IMR-90 (cell line): ENCODE measurements around the gene HTT-AS. TPM values are rescaled to one million over a fixed set of nuclear protein-coding genes. Genes with fewer than 3 reads are reported as not detected.
"Not testable (repeated sequence)": the region's sequence is repeated elsewhere in the genome, so short reads cannot be mapped to it uniquely, and the experiment has no call there.

Experiments
- ATAC-seq: fragments of 200-7000 bp; cut with Tn5 transposase; 2 replicates; pipeline ENCODE4 v1.9.1; 2020; ENCODE audit warnings: low read depth, mild to moderate bottlenecking, moderate library complexity
- BruUV-seq: library from RNA; stranded (reverse); fragments of 400-500 nt; replicated peaks from 2 replicates; lab custom pipeline; 2021; lab: Mats Ljungman, UMichigan
- CTCF ChIA-PET: fragments of 300-600 bp; formaldehyde crosslinking; extraction: SDS; loops from one replicate; lab custom pipeline; 2021; ENCODE audit warnings: antibody characterized with exemption; lab: Yijun Ruan, JAX
- POLR2A ChIA-PET: fragments of 300-600 bp; sonication (Branson Sonifier 250); formaldehyde crosslinking; loops from one replicate; lab custom pipeline; 2022; ENCODE audit warnings: antibody characterized with exemption; ENCODE audit not compliant: unreplicated experiment; lab: Charles Lee
- DNase-seq: peaks from one replicate; pipeline ENCODE4 v3.0.0; 2013
- H2AFZ ChIP-seq: replicated peaks from 2 replicates; pipeline ENCODE3; 2013; ENCODE audit warnings: low read length, mild to moderate bottlenecking; ENCODE audit not compliant: poor library complexity
- H2AK5ac ChIP-seq: 2 replicates; pipeline ENCODE4 v1.6.1; 2013; ENCODE audit warnings: low read depth, low read length, inconsistent platforms
- H2AK9ac ChIP-seq: replicated peaks from 2 replicates; pipeline ENCODE3; 2013; ENCODE audit warnings: mild to moderate bottlenecking, low read depth, low read length, moderate library complexity; ENCODE audit not compliant: poor library complexity
- H2BK120ac ChIP-seq: 2 replicates; pipeline ENCODE4 v1.6.1; 2013; ENCODE audit warnings: low read depth, low read length, inconsistent platforms
- H2BK15ac ChIP-seq: 3 replicates; pipeline ENCODE4 v1.6.1; 2013; ENCODE audit warnings: low read depth, low read length, inconsistent platforms
- H2BK20ac ChIP-seq: 2 replicates; pipeline ENCODE4 v1.6.1; 2013; ENCODE audit warnings: low read depth, mild to moderate bottlenecking, inconsistent platforms, low read length, moderate library complexity
- H2BK5ac ChIP-seq: 2 replicates; pipeline ENCODE4 v1.6.1; 2013; ENCODE audit warnings: mild to moderate bottlenecking, low read depth, low read length, inconsistent platforms; ENCODE audit not compliant: poor library complexity, severe bottlenecking
- H3K14ac ChIP-seq: replicated peaks from 2 replicates; pipeline ENCODE4 v1.6.1; 2013; ENCODE audit warnings: low read depth, low read length, inconsistent platforms
- H3K18ac ChIP-seq: 2 replicates; pipeline ENCODE4 v1.6.1; 2013; ENCODE audit warnings: low read depth, low read length, control low read depth
- H3K23ac ChIP-seq: 2 replicates; pipeline ENCODE4 v1.6.1; 2013; ENCODE audit warnings: low read depth, low read length, inconsistent platforms
- H3K27ac ChIP-seq: 2 replicates; pipeline ENCODE4 v1.5.1; 2013; ENCODE audit warnings: mild to moderate bottlenecking, control low read depth, low read length; ENCODE audit not compliant: insufficient read depth
- H3K27me3 ChIP-seq: 2 replicates; pipeline ENCODE4 v1.6.1; 2013; ENCODE audit warnings: low read length; ENCODE audit not compliant: control insufficient read depth, insufficient read depth
- H3K36me3 ChIP-seq: 2 replicates; pipeline ENCODE4 v1.6.1; 2013; ENCODE audit warnings: low read length, mixed read lengths; ENCODE audit not compliant: control insufficient read depth, insufficient read depth
- H3K4ac ChIP-seq: 2 replicates; pipeline ENCODE4 v1.6.1; 2013; ENCODE audit warnings: low read depth, low read length, inconsistent platforms
- H3K4me1 ChIP-seq: 2 replicates; pipeline ENCODE4 v1.6.1; 2013; ENCODE audit warnings: low read length, mixed read lengths; ENCODE audit not compliant: control insufficient read depth, insufficient read depth
- H3K4me2 ChIP-seq: 2 replicates; pipeline ENCODE4 v1.6.1; 2013; ENCODE audit warnings: low read depth, mild to moderate bottlenecking, control low read depth, low read length, moderate library complexity
- H3K4me3 ChIP-seq: 2 replicates; pipeline ENCODE4 v1.5.1; 2013; ENCODE audit warnings: low read depth, mild to moderate bottlenecking, control low read depth, low read length, moderate library complexity; ENCODE audit not compliant: insufficient read depth
- H3K56ac ChIP-seq: 2 replicates; pipeline ENCODE4 v1.6.1; 2013; ENCODE audit warnings: low read length, inconsistent platforms; ENCODE audit not compliant: insufficient read depth; ENCODE audit errors: extremely low read depth
- H3K79me1 ChIP-seq, 2 experiments: 2 replicates each; pipeline ENCODE4 v1.6.1; 2013; ENCODE audit warnings: low read length in 2 of 2, inconsistent platforms in 1 of 2, low read depth in 1 of 2
- H3K9ac ChIP-seq: 2 replicates; pipeline ENCODE4 v1.6.1; 2013; ENCODE audit warnings: low read depth, low read length, control low read depth
- H3K9me1 ChIP-seq: 2 replicates; pipeline ENCODE4 v1.6.1; 2013; ENCODE audit warnings: low read length, inconsistent platforms; ENCODE audit not compliant: insufficient read depth
- H3K9me3 ChIP-seq: 2 replicates; pipeline ENCODE4 v1.6.1; 2013; ENCODE audit warnings: low read length; ENCODE audit not compliant: control insufficient read depth, insufficient read depth
- H4K20me1 ChIP-seq: 2 replicates; pipeline ENCODE4 v1.6.1; 2013; ENCODE audit warnings: low read length, inconsistent platforms; ENCODE audit not compliant: insufficient read depth
- H4K5ac ChIP-seq: 2 replicates; pipeline ENCODE4 v1.6.1; 2013; ENCODE audit warnings: mild to moderate bottlenecking, low read depth, low read length, control low read depth
- H4K8ac ChIP-seq, 2 experiments: 2 replicates each; pipeline ENCODE4 v1.6.1; 2013; ENCODE audit warnings: low read depth in 2 of 2, low read length in 2 of 2, control low read depth in 1 of 2, inconsistent platforms in 1 of 2
- H4K91ac ChIP-seq: 2 replicates; pipeline ENCODE4 v1.6.1; 2013; ENCODE audit warnings: low read depth, low read length, inconsistent platforms; ENCODE audit not compliant: insufficient read depth
- WGBS, 2 experiments: methylation state at CpG; one replicate each; pipeline versions ENCODE4 v1.1.5 to v1.1.7; 2013; ENCODE audit warnings: missing lambda C conversion rate in 2 of 2; ENCODE audit not compliant: insufficient read length in 1 of 2; ENCODE audit errors: extremely low coverage in 2 of 2; 5-methylcytosine and 5-hydroxymethylcytosine counted together
- dilution Hi-C: fragments of 300-500 bp; cut with HindIII; formaldehyde crosslinking; loops from one replicate; pipeline ENCODE4 v1.14.3; 2018; ENCODE audit warnings: low sequenced_read_pairs; ENCODE audit not compliant: unreplicated experiment
- in situ Hi-C: fragments of 300-500 bp; cut with MboI; formaldehyde crosslinking; loops from 3 replicates; pipeline ENCODE4 v1.14.3; 2019; ENCODE audit warnings: low sequenced_read_pairs, inconsistent platforms, mixed read lengths
- intact Hi-C: fragments of 100-400 bp; cut with micrococcal nuclease; formaldehyde crosslinking; loops from 2 replicates; pipeline ENCODE4 v1.10.0; 2022
- polyA plus RNA-seq, 3 experiments: library from polyadenylated mRNA; depleted of rRNA; stranded (reverse); fragments of >200 nt; gene quantifications; 2 replicates each; pipeline ENCODE4 v1.2.3, GENCODE V29; 2012; ENCODE audit warnings: low replicate concordance in 1 of 3
- total RNA-seq: library from RNA; depleted of rRNA; stranded (reverse); fragments of >200 nt; gene quantifications from 2 replicates; pipeline ENCODE4 v1.2.3, GENCODE V29; 2012

The HTT-AS gene
- total and polyA plus RNA-seq, 2 of the 4 experiments (the other 2 are of a cell fraction): not detected

- H3K56ac ChIP-seq, H3K79me1 ChIP-seq, H3K4ac ChIP-seq, H2BK15ac ChIP-seq, H2AK9ac ChIP-seq, DNase-seq, H3K23ac ChIP-seq, CTCF ChIA-PET, BruUV-seq, in situ Hi-C loops, H2AFZ ChIP-seq, H3K4me1 ChIP-seq, ATAC-seq, POLR2A ChIA-PET, intact Hi-C loops, H4K8ac ChIP-seq, H3K14ac ChIP-seq, H3K27ac ChIP-seq, H4K5ac ChIP-seq, dilution Hi-C loops, H3K18ac ChIP-seq, H2BK120ac ChIP-seq, H4K20me1 ChIP-seq, H3K9ac ChIP-seq, H3K4me3 ChIP-seq, H2AK5ac ChIP-seq, H2BK20ac ChIP-seq, H3K36me3 ChIP-seq, H2BK5ac ChIP-seq, H3K27me3 ChIP-seq, H3K4me2 ChIP-seq, H4K91ac ChIP-seq, H3K9me1 ChIP-seq, H3K9me3 ChIP-seq: not testable (repeated sequence)
- WGBS, 2 experiments: 48% methylated on average over 2 of the region's 12 CpGs; no CpG with 5 or more reads in 1 of the 2 experiments
Measured at GRCh38 chr4:3051141-3051897, 23.0 kb downstream of the HTT-AS start.
